Pulmonary artery endothelial cell (primary cell): ENCODE data around the gene CYP39A1. TPM values are rescaled to one million over a fixed set of nuclear protein-coding genes. Genes with fewer than 3 reads are reported as not detected.

Experiments used
- DNase-seq: peaks from one replicate; pipeline ENCODE4 v3.0.0-alpha.2; 2011; ENCODE audit warnings: low read depth, low spot score
- total RNA-seq: library from RNA; depleted of rRNA; stranded (reverse); fragments of >200 nt; gene quantifications from 2 replicates; pipeline ENCODE4 v1.2.3, GENCODE V29; 2014

CYP39A1 gene, protein sequence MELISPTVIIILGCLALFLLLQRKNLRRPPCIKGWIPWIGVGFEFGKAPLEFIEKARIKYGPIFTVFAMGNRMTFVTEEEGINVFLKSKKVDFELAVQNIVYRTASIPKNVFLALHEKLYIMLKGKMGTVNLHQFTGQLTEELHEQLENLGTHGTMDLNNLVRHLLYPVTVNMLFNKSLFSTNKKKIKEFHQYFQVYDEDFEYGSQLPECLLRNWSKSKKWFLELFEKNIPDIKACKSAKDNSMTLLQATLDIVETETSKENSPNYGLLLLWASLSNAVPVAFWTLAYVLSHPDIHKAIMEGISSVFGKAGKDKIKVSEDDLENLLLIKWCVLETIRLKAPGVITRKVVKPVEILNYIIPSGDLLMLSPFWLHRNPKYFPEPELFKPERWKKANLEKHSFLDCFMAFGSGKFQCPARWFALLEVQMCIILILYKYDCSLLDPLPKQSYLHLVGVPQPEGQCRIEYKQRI
- total RNA-seq, result 0.13 and 0.18 TPM in 2 replicates

DNA sequence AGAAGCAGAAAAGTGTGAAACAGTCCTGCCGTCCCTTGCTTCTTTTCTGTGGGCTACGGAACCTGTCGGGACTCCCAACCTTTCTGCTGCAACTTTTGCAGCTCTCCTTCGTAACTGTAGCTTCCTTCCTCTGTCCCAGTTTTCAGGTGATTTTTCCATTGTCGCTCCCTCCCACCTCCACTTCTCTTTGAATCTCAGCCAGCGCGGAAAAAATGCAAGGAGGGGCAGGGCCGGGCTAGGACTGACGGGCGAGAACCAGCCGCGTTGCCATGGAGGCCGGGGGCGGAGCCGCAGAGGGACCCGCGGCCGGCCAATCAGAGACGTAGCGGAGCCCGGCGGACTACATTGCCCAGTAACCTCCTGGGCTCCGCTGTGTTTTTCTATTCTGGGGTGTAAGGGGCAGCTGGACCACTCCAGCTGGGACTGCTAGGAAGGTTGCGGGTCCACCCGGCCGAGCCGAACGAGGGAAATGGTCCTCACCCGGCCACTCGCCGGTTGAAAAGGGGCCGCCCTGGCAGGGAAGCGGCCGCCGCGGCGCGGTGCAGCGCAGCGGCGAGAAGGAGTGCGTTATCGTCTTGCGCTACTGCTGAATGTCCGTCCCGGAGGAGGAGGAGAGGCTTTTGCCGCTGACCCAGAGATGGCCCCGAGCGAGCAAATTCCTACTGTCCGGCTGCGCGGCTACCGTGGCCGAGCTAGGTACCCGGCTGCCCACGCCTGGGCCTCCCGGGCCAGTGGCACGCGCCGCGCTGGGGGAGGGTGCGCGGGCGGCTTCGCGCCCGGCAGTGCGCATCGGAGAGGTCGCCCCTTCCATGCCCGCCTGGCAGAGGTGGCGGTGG lies at the start of gene CYP39A1, which contains the start of gene SLC25A27:
Gene CYP39A1 (minus strand): TSS at position 216 of the 836 bp plus-strand sequence. CDS start 236 bp downstream, outside the sequence.
Gene SLC25A27 (plus strand): TSS at position 373 of the 836 bp plus-strand sequence. CDS start 218 bp downstream, at position 591.
- peak; percentile 40 for DNase-seq

DNA sequence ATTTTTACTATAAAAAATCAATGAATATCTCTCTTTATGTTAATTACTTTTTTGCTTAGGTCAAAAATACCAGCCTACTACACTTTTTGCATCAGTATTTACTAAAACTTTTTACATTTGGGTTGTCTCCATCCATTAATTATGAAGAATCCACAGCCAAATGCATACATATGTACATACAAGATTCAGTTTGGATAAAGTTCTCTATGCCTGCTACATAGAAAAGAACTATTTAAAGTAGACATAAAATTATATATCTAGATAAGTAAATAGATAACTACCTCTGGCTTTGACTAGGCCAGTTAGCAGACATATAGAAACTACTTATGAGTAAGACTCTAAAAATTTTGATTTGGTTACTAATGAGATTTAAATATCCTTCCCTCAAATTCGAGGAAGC lies 47.4 kb upstream of the CYP39A1 start:
- DNase-seq, result no peak

DNA sequence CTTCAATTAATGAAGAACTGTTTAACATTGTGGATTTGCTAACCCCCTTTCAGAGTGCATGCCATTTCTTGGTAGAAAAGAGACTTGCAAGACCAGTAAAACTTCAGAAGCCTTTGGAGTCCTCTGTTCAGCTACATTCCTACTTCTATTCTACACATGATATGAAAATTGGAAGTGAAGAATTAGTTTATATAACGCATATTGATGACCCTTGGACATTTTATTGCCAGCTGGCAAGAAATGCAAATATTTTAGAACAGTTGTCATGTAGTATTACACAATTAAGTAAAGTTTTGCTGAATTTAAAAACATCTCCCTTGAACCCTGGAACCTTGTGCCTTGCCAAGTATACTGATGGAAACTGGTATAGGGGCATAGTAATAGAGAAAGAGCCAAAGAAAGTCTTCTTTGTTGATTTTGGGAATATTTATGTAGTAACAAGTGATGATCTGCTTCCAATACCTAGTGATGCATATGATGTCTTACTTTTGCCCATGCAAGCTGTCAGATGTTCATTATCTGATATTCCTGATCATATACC lies 38.4 kb upstream of the CYP39A1 start:
- DNase-seq, result no peak

DNA sequence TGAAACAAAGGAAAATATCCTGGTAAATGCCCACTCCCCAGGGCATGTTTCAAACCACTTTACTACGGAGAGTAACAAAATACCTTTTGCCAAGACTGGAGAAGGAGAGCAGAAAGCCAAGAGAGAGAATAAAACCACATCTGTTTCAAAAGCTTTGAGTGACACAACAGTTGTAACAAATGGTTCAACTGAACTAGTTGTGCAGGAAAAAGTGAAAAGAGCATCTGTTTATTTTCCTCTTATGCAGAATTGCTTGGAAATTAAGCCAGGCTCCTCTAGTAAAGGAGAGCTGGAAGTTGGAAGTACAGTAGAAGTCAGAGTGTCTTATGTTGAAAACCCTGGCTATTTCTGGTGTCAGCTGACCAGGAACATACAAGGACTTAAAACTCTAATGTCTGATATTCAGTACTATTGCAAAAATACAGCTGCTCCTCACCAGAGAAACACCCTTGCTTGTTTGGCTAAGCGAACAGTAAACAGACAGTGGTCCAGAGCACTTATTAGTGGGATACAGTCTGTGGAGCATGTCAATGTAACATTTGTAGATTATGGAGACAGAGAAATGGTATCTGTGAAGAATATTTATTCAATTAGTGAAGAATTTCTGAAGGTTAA lies 37.6 kb upstream of the CYP39A1 start:
- no peak for DNase-seq

DNA sequence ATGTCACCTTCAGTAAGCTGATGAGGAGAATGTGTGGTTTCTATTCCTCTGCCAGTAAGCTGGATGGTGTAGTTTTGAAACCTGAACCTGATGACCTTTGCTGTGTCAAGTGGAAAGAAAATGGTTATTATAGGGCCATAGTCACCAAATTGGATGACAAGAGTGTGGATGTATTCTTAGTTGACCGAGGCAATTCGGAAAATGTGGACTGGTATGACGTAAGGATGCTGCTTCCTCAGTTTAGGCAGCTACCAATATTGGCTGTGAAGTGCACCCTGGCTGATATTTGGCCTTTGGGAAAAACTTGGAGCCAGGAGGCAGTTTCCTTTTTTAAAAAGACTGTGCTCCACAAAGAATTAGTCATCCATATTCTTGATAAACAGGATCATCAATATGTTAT lies 37.0 kb upstream of the CYP39A1 start:
- DNase-seq, result no peak

DNA sequence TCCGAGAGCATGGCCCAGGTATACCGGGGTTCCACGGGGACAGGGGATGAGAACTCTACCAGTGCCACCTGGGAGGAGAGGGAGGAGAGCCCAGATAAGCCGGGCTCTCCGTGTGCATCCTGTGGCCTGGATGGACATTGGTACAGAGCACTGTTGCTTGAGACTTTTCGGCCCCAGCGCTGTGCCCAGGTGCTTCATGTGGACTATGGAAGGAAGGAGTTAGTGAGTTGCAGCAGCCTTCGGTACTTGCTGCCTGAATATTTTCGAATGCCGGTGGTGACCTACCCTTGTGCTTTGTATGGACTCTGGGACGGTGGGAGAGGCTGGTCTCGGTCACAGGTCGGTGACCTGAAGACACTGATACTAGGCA lies 36.3 kb upstream of the CYP39A1 start:
- DNase-seq, result no peak

DNA sequence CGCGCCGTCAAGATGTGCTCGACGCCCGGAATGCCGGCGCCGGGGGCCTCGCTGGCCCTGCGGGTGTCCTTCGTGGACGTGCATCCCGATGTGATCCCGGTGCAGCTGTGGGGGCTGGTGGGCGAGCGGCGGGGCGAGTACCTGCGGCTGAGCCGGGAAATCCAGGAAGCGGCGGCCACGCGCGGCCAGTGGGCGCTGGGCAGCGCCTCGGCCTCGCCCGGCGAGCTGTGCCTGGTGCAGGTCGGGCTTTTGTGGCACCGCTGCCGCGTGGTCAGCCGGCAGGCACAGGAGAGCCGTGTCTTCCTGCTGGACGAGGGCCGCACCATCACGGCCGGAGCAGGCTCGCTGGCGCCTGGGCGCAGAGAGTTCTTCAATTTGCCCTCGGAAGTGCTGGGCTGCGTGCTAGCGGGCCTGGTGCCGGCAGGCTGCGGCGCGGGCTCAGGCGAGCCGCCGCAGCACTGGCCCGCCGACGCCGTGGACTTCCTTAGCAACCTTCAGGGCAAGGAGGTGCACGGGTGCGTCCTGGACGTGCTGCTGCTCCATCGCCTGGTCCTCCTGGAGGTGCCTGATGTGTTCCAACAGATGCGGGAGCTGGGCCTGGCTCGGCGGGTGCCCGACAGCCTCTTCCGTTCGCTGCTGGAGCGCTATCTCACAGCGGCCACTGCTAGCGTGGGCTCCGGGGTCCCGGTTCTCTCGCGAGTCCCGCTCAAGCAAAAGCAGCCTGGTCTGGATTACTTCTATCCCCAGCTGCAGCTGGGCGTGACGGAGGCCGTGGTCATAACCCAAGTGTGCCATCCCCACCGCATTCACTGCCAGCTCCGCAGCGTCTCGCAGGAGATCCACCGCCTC lies 35.7 kb upstream of the CYP39A1 start:
- DNase-seq, result no peak

DNA sequence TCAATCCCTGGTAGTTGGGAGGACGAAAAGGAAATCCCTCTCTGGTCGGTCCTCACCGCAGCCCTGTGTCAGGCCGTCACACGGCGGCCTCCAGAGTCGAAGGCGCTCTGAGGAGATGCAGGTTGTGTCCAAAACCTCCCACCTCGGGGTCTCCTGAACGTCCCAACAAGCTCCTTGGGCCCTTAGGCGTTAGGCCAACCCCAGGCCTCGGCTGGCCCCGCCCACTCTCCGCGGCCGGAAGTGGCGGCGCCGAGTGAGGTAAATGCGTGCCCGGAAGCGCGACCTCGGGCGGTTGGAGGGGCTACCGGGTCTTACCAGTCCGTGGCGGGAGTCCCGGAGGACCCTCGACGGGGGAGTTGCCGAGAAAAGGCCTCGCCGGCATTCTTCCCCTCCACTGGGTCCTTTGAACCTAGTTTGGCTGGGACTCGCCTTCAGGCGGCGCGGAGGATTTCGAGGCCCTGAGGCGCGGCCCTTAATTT lies 35.0 kb upstream of the CYP39A1 start, which contains the start of gene TDRD6:
Gene TDRD6 (plus strand): TSS at position 267 of the 479 bp plus-strand sequence. CDS start 244 bp downstream, outside the sequence.
- no peak for DNase-seq

DNA sequence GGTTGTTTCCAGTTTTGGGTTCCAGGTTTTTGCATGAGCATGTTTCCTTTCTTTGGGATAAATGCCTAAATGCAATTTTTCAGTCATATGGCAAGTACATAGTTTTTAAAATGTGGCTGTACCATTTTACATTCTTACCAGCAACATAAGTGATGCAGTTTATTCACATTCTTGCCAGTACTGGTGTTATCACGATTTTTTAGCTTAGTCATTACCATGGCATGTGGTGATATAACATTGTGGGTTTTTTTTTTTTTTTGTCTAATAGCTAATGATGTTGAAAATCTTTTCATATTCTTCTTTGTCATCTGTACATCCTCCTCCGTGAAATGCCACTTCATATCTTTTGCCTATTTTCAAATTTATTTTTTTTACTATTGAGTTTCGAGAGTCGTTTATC lies 32.2 kb upstream of the CYP39A1 start:
- no peak for DNase-seq

DNA sequence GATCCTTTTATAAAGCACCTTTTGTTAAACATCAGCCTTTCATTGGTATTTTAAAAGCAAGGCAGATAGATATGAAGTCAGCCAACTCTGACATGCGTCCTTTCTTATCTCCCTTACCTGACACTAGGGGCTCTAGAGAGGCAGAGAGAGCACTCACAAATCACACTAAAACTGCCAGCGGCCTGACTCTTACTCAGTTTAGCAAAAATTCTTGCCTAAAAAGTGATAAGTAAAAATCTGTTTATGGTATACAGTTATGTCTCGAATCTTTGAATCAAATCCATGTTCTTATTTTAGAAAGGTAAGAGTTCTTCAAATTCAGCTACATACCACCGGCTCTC lies 24.7 kb upstream of the CYP39A1 start:
- DNase-seq, result no peak

DNA sequence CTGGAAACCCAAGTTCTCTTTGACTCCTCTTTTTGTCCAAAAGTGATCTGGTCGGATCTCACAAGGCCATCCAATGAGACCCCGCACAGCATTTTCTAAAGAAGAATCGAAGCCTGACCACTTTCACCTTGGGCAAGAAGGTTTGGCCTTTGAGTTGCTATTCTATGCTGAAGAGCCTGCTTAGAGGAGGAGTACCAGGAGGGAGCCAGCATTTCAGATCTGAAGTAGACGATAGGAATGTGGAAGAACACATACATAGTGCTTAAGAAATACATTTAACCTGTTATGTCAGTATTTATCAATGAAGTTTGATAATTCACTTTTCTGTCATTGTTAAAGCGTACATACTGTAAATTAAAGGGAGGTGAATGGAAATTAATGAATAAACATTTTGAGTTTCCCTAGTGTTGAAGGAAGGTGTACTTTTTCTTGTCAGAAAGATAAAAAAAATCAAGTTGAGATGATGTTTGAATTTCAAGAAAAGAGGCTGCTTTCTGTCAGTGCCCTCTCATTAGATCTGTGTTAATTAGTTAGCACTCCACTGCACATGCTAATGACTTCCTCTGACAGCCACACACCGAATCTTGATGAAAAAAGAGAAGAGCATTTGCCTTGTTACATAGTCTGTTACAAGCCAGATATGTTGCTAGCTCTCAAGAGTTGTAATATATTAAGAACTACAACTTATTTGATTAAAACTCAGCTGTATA lies 24.1 kb upstream of the CYP39A1 start:
- DNase-seq, result no peak

DNA sequence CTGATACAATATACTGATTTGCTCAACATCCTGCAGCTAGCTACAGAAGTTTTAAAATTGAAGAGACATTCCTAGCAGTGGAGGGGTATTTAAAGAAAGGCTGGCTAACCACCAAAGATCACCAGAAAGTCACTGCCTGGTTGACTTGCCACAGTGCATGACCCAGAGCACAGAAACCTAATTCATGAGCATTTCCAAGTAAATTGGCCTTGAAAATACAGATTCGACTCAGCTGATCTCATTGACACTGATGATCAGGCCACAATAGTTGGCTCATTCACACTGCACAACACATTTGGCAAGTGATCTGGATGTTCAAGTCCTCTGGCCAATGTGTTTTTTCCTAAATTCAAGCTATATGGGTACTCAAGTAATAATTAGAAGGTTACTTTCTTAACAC lies 21.8 kb upstream of the CYP39A1 start:
- DNase-seq, result no peak

DNA sequence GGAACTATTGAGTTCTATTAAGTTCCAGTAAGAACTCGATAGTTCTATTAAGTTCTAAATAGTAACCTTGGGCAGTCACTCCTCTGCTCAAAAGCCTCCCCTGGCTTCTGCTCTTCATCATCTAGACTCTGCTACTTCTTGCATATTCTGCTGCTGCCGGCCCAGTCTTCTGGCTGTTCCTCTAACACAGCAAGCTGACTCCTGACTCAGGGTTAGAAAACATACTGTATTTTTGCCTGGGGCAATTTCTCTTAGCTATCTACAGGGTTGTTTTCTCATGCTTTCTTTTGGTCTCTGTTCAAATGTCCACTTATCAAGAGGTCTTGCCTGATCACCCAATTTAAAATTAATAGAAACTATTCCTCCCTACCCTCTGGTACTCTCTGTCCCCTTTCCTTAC lies 14.8 kb upstream of the CYP39A1 start:
- DNase-seq, result no peak

DNA sequence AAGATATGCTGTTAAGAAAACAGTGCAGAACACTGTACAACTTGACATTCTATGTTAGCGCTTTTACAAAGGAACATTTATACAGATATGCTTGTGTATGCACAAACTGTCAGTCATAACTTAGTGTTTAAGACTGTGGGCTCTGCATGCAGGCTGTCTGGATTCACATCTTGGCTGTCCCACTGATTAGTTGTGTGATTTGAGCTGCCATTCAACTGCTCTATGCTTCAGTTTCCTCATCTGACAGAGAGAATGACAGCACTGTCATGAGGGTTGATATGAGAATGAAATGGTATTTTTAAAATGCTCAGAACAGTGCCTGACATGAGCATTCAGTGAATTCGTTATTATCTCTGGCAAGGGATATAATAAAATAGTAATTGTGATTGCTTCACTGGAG lies 8.9 kb upstream of the CYP39A1 start:
- DNase-seq, result no peak

DNA sequence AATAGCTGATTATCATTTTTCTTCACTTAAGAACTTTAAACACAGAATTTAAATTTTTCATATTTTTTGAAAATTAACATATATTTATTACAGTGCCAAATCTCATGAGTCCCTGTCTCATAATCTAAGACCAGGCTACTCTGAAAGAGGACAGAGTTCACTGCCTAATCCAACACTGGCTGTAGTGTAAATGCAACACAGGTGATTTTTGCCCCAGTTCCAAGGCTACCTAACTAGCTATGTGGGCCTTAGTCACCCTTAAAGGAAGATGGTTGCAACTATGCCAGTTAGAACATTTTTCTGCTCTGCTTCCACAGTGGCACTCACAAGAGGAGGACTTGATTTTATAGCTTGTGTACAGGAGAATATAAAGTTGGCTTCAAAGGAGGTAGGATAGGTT lies 5.0 kb upstream of the CYP39A1 start:
- DNase-seq, result no peak

DNA sequence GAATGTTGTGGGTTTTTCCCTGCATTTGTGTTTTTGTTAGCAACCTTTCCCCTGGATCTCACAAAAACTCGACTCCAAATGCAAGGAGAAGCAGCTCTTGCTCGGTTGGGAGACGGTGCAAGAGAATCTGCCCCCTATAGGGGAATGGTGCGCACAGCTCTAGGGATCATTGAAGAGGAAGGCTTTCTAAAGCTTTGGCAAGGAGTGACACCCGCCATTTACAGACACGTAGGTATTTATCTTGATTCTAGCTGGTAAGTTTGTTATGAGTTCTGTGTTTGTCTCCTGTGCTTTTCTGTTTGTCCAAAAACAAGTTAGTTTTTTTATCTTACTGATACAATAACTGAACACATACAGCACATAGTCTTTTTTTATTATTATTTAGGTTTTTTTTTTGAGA lies 3.2 kb upstream of the CYP39A1 start:
- DNase-seq, result no peak

DNA sequence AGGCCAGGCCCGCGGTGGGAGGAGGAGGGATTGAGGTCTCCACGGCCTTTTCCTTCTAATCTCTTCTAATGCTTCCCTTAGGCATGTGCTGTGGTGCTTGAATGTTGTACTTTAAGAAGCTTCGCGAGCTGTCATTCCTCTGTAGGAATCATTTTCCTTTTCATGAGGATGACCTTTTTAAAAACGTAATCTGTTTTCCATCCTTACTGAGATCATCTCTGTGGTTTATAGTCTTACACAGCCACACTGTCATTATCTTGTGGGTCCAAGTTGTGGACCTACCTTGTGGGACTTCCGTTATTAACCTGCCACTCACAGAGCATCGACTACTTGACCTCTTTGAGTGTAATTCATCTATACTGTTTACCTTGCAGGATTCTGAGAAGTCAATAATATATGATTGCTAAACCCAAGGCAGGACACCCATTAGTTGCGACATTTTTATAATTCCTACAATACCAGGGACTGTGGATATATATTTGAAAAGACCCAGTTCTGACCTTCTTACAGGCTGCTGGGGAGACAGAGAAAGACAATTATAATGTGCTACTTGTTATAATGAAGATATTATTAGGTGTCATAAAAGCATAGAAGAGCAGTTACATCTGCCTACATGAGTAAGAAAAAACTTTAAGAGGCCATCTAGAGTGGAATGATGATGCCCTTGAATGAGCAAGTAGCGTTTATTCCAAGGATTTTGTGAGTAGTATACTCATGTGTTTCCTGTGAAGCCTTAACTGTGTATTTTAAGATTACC lies 999 bp upstream of the CYP39A1 start:
- no peak for DNase-seq

DNA sequence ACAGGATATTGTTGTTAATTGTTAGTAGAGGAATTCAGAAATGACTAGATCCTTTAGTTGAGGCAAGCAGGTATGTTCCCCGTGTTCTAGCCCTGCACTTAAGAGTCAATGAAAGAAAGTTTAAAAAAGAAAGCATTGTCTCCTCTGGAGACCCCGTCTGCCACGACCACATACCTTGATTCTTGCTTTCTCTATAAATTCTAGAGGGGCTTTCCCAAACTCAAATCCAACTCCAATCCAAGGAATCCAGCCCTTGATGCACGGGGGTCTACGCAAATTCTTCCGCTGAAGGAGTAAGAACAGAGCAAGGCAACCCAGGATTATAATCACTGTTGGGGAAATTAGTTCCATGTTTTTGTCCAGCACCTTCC lies 401 bp downstream of the CYP39A1 start:
- no peak for DNase-seq

DNA sequence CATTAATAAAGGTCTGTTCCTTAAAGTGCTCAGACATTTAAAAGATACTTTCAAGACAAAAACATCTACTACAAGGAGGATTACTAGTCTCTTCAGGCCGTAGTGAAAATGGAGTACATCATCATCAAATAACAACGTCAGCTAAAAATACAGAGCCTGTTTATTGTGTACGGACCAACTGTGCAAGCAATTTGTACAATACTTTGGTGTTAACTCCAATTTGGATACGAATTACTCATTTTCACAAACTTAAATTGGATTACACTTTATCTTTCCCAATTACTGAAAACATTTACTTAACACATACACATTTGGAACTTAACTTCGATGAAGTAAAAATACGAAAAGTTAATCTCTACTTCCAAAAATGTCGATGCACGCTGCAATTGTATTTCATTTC lies 802 bp downstream of the CYP39A1 start:
- no peak for DNase-seq
